Erythroblast (primary cell): ENCODE measurements around the gene DEGS1.

Experiments
- GATA1 ChIP-seq: IDR thresholded peaks from 2 replicates; pipeline ENCODE4 v1.6.1; 2011; ENCODE audit warnings: low read depth, mild to moderate bottlenecking, control low read depth, low read length, moderate library complexity
- POLR2A ChIP-seq: IDR thresholded peaks from 2 replicates; pipeline ENCODE4 v1.6.1; 2011; ENCODE audit warnings: mild to moderate bottlenecking, low read length

DNA sequence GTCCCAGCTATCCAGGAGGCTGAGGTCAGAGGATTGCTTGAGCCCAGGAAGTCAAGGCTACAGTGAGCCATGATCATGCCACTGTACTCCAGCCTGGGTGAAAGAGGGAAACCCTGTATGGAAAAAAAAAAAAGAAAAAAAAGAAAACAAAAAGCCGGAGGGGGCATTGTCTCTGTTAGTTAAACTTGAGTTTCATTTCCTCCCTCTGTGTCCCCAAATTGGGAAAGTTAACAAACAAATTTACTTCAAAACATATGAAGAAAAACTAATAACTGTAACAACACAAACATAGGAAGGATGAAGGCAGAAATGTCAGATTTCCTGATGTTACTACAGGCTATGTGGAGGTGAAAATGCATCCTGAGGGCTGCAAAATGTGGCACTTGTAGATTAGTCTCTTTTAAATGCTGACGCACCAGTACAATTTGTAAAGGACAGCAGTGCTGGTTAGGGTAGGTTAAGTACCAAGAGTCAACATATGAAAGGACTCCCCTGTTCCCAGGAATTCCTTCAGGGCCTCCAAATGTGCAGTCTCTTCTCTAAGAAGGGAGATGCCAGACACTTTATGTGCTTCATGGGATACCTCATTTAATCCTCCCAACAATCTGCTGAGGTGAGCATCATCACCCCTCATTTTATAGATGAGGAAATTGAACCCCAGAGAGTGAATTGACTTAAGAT is 52.9 kb downstream of the DEGS1 start:
- TF ChIP-seq POLR2A (no peak), GATA1 (no peak)
